Prostate gland (tissue), 2 donors: ENCODE data around the gene LDLR.

Experiments
- CTCF ChIP-seq, 4 experiments: fragments of 200-600 bp in 2 of 4; fragments of 450-650 bp in 2 of 4; sonication (generic) in 2 of 4; IDR thresholded peaks; 1 replicate in 3 of 4; 2 replicates in 1 of 4; pipeline ENCODE4 v1.5.1; 2016 to 2019; ENCODE audit warnings: antibody characterized with exemption in 4 of 4, mild to moderate bottlenecking in 2 of 4, moderate library complexity in 2 of 4
- POLR2A ChIP-seq: fragments of 450-650 bp; IDR thresholded peaks from one replicate; pipeline ENCODE4 v1.6.1; 2016; ENCODE audit warnings: antibody characterized with exemption, mild to moderate bottlenecking
- POLR2AphosphoS5 ChIP-seq: sonication (generic); formaldehyde crosslinking; IDR thresholded peaks from one replicate; pipeline ENCODE4 v1.6.1; 2017; ENCODE audit warnings: antibody characterized with exemption

GRCh38 chr19:11054200-11054599 lies 35.1 kb upstream of the LDLR start:
- TF ChIP-seq CTCF (IDR thresholded peaks at IDR 0.05): no peak
- TF ChIP-seq POLR2A: no peak
- TF ChIP-seq POLR2AphosphoS5: no peak
